ENCODE measurements around the gene SCAF8.
"Not testable (repeated sequence)": the region's sequence is repeated elsewhere in the genome, so short reads cannot be mapped to it uniquely, and the experiment has no call there.

SCAF8 gene

GRCh38 chr6:154786144-154786868, 53.1 kb downstream of the SCAF8 start:
- DNase-seq: no peak

DNA sequence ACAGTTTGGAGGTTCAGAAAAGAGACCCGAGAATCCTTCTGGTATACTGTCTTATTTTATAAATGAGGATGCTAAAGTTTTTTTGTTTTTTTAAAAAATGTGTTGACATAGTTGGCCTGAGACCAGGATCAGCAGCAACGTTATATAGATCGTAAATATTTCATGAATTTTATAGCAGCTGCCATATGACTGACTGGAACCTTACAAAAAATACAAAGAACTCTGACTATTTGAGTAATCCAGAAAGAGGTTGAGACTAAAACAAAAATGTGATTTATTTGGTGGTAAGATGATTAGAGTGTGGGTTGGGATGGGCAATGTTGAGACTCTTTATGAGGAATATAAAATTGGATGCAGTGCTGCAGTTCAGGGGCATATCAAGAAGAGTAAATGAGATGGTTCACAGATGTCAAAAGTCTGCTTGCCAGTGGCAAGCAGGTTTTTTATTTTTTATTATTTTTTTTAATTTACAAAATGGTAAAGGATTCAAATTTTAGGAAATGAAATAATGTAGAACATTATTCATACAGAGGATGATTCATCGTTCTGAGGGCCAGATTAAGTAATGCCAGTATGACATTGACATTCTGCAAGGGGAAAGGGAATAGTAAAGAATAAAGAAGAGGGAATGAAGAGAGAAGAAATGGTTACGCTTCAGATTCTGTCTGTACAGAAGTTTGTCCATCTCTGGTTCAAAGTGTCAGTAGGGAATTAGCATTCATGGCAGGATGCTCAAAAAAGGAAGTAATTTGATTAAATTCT, 58.5 kb downstream of the SCAF8 start:
- DNase-seq: no peak

DNA sequence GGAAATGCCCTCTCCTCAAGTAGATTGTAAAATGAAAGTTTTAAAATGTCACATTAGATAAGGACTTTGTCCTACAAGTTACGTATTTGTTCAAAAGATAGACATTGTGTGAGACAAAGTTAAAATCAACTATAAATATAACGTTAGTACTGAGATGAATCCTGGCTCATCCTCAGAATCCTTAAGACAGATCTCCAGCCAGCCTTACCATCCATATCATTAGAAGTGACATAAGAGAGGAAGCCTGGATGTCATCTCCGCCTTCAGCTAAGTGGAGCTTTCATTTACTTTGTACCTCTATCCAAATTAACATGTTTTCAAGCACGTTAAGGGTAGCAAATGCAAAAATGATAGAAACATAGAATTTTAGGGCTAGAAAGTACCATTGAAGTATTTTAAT, 59.1 kb downstream of the SCAF8 start:
- no peak for DNase-seq

GRCh38 chr6:154792761-154793160, 59.5 kb downstream of the SCAF8 start:
- DNase-seq: no peak

GRCh38 chr6:154796484-154796883, 63.3 kb downstream of the SCAF8 start:
- DNase-seq: no peak

DNA sequence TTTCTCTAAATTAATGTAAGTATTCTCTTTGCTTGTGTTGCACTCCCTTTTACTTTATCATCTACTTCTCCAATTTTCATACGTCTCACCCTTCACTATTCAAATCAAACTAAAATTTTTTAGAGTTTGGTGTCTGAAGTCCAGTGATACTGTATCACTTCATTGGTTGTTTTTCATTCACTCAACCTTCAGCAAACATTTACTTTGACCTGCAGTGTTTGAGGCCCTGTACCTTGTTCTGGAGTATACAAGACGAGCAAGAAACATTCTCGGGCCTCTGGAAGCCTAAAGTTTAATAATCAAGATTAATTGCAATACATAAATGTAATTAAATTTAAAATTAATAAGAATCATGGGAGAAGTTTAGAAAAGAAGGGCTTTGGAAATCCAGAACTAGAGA, 64.6 kb downstream of the SCAF8 start:
- DNase-seq: no peak

DNA sequence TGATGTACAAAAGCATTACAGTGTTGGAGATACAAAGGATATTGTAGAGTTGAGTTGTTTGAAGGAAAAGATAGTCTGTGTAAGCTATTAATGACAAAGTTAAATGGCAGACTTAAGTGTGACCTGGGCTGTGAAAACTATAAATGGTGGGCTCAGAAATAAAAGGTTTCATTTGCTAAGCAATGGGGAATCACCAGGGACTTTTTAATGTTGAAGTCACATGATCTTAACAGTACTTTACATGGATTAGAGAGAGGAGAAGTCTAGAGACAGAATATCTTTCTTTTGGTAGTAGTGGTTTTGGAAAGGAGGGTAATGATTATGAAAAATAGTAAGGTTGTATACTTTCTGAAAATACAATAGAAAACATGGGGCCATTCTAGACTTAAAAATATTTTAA, 67.1 kb downstream of the SCAF8 start:
- no peak for DNase-seq

DNA sequence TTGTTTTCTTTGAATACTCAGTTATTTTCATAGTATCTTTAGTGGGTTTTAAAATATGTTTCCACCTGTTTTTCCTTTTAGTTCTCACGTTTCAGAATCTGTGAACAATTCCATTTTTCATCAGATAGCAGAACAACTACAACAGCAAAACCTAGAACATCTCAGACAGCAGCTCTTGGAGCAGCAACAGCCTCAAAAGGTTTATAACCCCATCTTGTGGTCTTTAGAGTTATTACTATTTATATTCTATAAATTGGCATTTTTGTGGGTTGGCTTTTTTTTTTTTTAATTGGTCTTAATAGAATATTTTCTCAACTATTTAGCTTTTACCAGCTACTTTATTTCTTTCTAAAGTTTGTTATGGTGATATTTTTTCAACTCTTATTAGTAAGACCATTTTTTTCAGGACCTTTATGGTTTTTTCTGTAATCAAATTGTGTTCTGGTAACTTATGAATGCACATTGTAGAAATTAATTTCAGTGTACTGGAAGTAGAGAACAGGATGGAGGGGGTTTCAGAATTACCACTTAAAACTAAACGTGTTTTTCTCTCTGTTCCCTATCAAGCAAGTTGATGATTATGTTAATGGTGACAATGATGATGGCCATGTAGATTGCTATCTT, 72.2 kb downstream of the SCAF8 start:
- DNase-seq: no peak

GRCh38 chr6:154806804-154807203, 73.6 kb downstream of the SCAF8 start:
- DNase-seq: no peak

DNA sequence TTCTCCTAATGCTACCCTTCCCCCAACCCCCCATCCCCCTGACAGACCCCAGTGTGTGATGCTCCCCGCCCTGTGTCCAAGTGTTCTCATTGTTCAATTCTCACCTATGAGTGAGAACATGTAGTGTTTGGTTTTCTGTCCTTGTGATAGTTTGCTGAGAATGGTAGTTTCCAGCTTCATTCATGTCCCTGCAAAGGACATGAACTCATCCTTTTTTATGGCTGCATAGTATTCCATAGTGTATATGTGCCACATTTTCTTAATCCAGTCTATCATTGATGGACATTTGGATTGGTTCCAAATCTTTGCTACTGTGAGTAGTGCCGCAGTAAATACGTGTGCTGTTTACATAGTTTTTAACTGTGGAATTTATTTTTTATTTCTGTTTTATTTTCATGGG, 78.4 kb downstream of the SCAF8 start:
- DNase-seq: not testable (repeated sequence)

GRCh38 chr6:154814063-154814462, 80.8 kb downstream of the SCAF8 start:
- DNase-seq: no peak

DNA sequence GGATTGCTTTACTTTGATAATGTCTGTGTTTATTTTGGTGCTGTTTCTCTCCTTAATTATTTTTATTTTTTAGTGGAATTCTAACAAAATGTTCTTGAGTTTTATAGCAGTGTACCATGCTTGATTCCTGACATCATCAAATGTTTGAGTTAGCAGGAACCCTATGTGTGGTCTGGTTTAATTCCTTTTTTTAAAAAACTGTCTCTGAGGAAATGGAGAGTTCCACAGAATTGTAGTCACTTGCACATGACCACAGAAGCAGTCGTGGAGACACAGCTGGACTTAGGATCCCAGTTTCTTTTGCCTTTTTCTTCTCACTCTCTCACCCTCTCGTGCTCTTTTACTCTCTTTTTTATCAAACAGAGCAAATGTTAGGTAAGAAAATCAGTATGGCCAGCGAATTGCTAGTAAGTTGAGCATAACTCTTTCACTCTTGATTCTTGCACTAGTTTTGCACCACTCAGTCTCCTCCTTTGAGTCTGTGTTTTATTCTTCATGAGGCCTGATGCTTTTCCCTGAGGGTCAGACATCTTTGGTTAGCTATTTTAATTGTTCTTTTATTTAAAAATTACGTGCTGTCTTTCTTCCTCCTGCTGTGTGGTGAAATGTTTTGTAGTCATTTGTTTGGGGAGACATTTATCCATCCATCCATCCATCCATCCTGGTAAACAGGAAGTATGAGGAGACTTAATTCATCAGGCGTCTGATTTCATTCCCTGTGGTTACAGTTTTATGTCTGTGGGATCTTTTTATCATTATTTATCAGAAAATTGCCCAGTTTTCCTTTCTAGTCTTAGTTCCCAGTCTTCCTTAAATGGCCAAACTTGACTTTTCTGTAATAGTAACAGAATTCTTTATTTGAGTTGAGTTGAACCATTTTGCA, 83.0 kb downstream of the SCAF8 start:
- DNase-seq: no peak

GRCh38 chr6:154821099-154821498, 87.9 kb downstream of the SCAF8 start:
- DNase-seq: no peak

- no peak for DNase-seq
Measured at GRCh38 chr6:154821638-154822037, 88.4 kb downstream of the SCAF8 start.

DNA sequence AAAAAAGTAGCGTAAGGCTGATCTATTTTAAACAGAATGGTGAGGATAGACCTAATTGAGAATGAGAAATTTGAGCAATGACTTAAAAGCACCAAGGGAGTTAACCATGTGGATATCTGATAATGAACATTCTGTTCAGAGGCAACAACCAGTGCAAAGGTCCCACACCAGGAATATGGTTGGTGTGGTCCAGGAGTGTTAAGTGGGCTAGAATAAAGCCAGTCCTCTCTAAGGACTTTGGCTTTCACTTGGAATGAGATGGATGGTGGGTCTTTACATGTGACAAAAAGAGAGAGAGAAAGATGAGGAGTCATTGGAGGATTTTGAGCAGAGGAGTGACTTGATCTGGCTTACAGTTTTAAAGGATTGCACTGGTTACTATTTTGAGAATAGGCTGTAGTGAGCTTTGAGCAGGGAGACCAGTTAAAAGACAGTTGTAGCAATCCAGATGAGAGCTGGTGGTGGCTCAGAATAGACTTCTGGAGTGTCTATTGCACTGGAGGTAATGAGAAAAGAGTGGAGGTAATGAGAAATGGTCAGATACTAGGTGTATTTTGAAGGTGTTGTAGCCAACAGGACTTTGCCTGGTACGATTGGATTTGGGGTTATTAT, 89.8 kb downstream of the SCAF8 start:
- DNase-seq: no peak

DNA sequence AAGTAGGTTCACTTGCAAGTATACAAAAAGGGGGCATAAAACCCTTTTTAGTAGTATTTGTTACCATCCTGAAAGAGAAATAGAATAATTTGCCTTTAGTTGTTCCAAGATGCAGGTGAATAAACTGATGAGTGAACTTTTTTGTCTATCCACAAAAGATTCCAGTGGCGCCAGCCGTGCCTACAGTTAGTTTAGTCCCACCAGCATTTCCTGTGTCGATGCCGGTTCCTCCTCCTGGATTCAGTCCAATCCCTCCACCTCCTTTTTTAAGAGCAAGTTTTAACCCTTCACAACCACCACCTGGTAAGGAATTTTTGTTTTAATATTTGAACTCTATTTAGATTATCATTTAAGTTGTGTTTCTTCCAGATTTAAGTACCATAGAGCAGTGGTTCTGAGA, 90.9 kb downstream of the SCAF8 start:
- no peak for DNase-seq

- no peak for DNase-seq
Measured at GRCh38 chr6:154829970-154830369, 96.8 kb downstream of the SCAF8 start.

DNA sequence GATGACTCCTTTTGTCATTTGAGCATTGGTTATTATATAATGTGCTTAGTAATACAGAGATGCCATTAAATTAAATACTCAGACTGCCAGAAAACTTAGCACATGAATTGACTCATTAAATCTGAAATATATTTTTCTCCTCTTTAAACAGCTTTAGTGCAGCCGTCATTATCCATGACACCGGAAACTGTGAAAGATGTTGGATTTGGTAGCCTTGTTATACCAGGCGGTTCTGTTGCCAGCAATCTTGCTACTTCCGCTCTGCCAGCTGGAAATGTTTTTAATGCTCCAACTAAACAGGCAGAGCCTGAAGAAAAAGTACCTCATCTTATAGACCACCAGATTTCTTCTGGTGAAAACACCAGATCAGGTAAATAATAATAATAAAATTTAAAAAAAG, 97.6 kb downstream of the SCAF8 start:
- no peak for DNase-seq

- no peak for DNase-seq
Measured at GRCh38 chr6:154835307-154835706, 102.1 kb downstream of the SCAF8 start.

DNA sequence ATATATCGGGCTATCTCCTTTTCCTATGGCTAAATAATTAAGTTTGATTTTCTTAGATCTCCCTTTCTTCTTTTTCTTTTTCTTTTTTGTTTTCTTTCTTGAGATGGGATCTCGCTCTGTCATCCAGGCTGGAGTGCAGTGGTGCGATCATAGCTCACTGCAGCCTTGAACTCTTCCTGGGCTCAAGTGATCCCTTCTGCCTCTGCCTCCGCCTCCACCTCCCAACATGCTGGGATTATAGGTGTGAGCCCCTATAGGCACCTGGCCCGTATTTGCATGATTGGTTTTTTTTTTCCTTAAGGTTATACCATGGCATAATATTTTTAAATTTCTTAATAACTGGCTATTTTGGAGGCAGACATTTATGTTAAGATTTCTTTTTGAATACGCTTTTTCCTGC, 106.3 kb downstream of the SCAF8 start:
- no peak for DNase-seq

GRCh38 chr6:154840363-154840762, 107.1 kb downstream of the SCAF8 start:
- DNase-seq: no peak

GRCh38 chr6:154841109-154841508, 107.9 kb downstream of the SCAF8 start:
- DNase-seq: no peak

DNA sequence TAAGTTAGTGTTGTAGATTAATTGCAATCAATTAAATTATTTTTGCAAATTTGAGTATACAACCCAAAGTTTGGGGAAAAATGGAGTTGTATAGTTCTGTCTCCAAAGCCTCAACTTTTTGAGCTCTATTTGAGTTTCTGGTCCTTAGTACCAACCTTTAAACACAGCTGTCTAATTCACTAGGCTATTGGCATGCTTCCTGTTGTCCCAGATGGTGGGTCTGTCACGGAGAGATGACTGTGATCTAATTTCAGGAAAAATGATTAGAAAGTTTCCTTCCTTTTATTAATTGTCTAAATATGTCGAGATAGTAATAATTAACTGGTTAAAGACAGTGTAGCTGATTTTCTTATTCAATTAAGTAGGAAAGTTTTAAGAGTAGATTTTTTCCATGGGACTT, 109.6 kb downstream of the SCAF8 start:
- DNase-seq: no peak
